RWPE1 (cell line): ENCODE results near the gene SIAH1.
"Not testable (repeated sequence)": the region's sequence is repeated elsewhere in the genome, so short reads cannot be mapped to it uniquely, and the experiment has no call there.

Source experiments
- CTCF ChIA-PET: fragments of 350-600 bp; sonication (Branson Sonifier 250); formaldehyde crosslinking; extraction: SDS; loops from one replicate; lab custom pipeline; 2021; lab: Yijun Ruan, JAX
- POLR2A ChIA-PET: fragments of 400-600 bp; formaldehyde crosslinking; extraction: SDS; loops from one replicate; lab custom pipeline; 2020; ENCODE audit warnings: antibody characterized with exemption; ENCODE audit not compliant: low non-redundant PET; lab: Yijun Ruan, JAX
- DNase-seq: peaks from one replicate; pipeline ENCODE4 v3.0.0; 2012; ENCODE audit warnings: low spot score
- H3K27ac ChIP-seq: fragments of 450-650 bp; 2 replicates; pipeline ENCODE4 v1.5.1; 2017
- CTCF ChIP-seq: fragments of 450-650 bp; conservative IDR thresholded peaks from 2 replicates; pipeline ENCODE4 v1.5.1; 2017; ENCODE audit warnings: low read depth, mild to moderate bottlenecking

The SIAH1 gene

GRCh38 chr16:48361012-48361411, 24.2 kb downstream of the SIAH1 start:
- CTCF ChIA-PET, result interaction anchor here (0.7 kb wide), 1 partner anchor 85 kb away, joined by 5 read pairs; no protein-coding TSS in a partner anchor
- DNase-seq, result no peak
- POLR2A ChIA-PET, result no interaction called here
- TF ChIP-seq CTCF, result no peak
- H3K27ac ChIP-seq, result no peak overlapping the region

GRCh38 chr16:48359983-48360382, 25.2 kb downstream of the SIAH1 start:
- no peak for DNase-seq
- no peak overlapping the region for H3K27ac ChIP-seq
- no peak for TF ChIP-seq CTCF
- ChIA-PET CTCF (interaction anchor here (0.5 kb wide), 1 partner anchor 183 kb away, joined by 6 read pairs; no protein-coding TSS in a partner anchor), POLR2A (no interaction called here)

- no peak for TF ChIP-seq CTCF
- CTCF ChIA-PET, result interaction anchor here (0.6 kb wide), 1 partner anchor 38 kb away, joined by 3 read pairs; no protein-coding TSS in a partner anchor
- no peak for DNase-seq
- POLR2A ChIA-PET, result no interaction called here
- H3K27ac ChIP-seq, result no peak overlapping the region
These were observed 26.8 kb downstream of the SIAH1 start for GRCh38 chr16:48358419-48358818.

- DNase-seq, result no peak
- POLR2A ChIA-PET, result no interaction called here
- no peak overlapping the region for H3K27ac ChIP-seq
- TF ChIP-seq CTCF, result no peak
- CTCF ChIA-PET, result no interaction called here
These were observed 28.4 kb downstream of the SIAH1 start for GRCh38 chr16:48356633-48357376.

GRCh38 chr16:48354877-48355855, 30.0 kb downstream of the SIAH1 start:
- TF ChIP-seq CTCF, result no peak
- ChIA-PET CTCF (interaction anchor here (0.6 to 1.2 kb wide), 5 partner anchors 171 to 268 kb away, joined by 3 to 4 read pairs (median 3); no protein-coding TSS in a partner anchor), POLR2A (interaction anchor here (0.6 kb wide), 1 partner anchor 918 kb away, joined by 8 read pairs; no protein-coding TSS in a partner anchor)
- no peak for DNase-seq
- no peak overlapping the region for H3K27ac ChIP-seq

- POLR2A ChIA-PET, result interaction anchor here (0.6 kb wide), 1 partner anchor 917 kb away, joined by 8 read pairs; no protein-coding TSS in a partner anchor
These were observed 30.8 kb downstream of the SIAH1 start for GRCh38 chr16:48354385-48354784.

More at GRCh38 chr16:48354385-48354784, 30.8 kb downstream of the SIAH1 start:
- H3K27ac ChIP-seq, DNase-seq: not testable (repeated sequence)
- CTCF ChIA-PET, result interaction anchor here (0.6 to 1.2 kb wide), 5 partner anchors 83 to 269 kb away, joined by 3 to 5 read pairs (median 3); no protein-coding TSS in a partner anchor
